ENCODE data around the gene HIRA.

GRCh38 chr22:19383292-19383691 is 48.2 kb downstream of the HIRA start:
- no peak for TF ChIP-seq EP300 (IDR thresholded peaks at IDR 0.05; ENCODE audit: low read depth)
- TF ChIP-seq CTCF (IDR thresholded peaks at IDR 0.05), result no peak
- TF ChIP-seq POLR2A (IDR thresholded peaks at IDR 0.05), result no peak

Data from transverse colon (tissue), 3 donors.